HepG2 (cell line): ENCODE measurements around the gene USP5. TPM values are rescaled to one million over a fixed set of nuclear protein-coding genes. Genes with fewer than 3 reads are reported as not detected.

Experiments
- ATAC-seq: fragments of 200-7000 bp; cut with Tn5 transposase; 3 replicates; pipeline ENCODE4 v1.9.1; 2020; ENCODE audit warnings: mild to moderate bottlenecking, moderate library complexity
- BruUV-seq: library from RNA; stranded (reverse); fragments of 400-500 nt; replicated peaks from 2 replicates; lab custom pipeline; 2021; lab: Mats Ljungman, UMichigan
- CTCF ChIA-PET: fragments of 300-600 bp; formaldehyde crosslinking; extraction: SDS; loops from one replicate; lab custom pipeline; 2021; ENCODE audit warnings: low total read pairs, inconsistent platforms, low intra/inter-chr PET ratio; lab: Yijun Ruan, JAX
- POLR2A ChIA-PET: fragments of 350-600 bp; sonication (Branson Sonifier 250); formaldehyde crosslinking; loops from one replicate; lab custom pipeline; 2020; ENCODE audit warnings: antibody characterized with exemption, inconsistent platforms; lab: Yijun Ruan, JAX
- DNase-seq: peaks from one replicate; pipeline ENCODE4 v3.0.0-alpha.2; 2015; ENCODE audit warnings: low spot score
- FAIRE-seq: peaks from 3 replicates; lab custom pipeline; 2011; peaks lifted over from hg19 to GRCh38; lab: Jason Lieb, UNC
- H2AFZ ChIP-seq: one replicate; pipeline ENCODE4 v1.6.1; 2011; ENCODE audit warnings: low read length, inconsistent platforms
- H3K27ac ChIP-seq: fragments of 300-600 bp; 3 replicates; pipeline ENCODE4 v1.8.0; 2011; ENCODE audit warnings: mixed run types, mild to moderate bottlenecking, mixed read lengths, low read length, inconsistent platforms; ENCODE audit not compliant: insufficient read depth; ENCODE audit errors: extremely low read length
- H3K27me3 ChIP-seq, 2 experiments: fragments of 200-600 bp in 1 of 2; 2 replicates in 1 of 2; 3 replicates in 1 of 2; pipeline versions ENCODE4 v1.6.0 to v1.8.0; 2011; ENCODE audit warnings: low read length in 2 of 2, mild to moderate bottlenecking in 2 of 2, moderate library complexity in 2 of 2, inconsistent platforms in 1 of 2; ENCODE audit not compliant: insufficient read depth in 2 of 2, control insufficient read depth in 1 of 2
- H3K36me3 ChIP-seq, 2 experiments: fragments of 200-600 bp in 1 of 2; replicated peaks in 1 of 2; 2 replicates in 1 of 2; 3 replicates in 1 of 2; pipeline versions ENCODE4 v1.5.1 to v1.8.0; 2011; ENCODE audit warnings: low read length in 2 of 2, inconsistent platforms in 1 of 2; ENCODE audit not compliant: insufficient read depth in 2 of 2, control insufficient read depth in 1 of 2
- H3K4me1 ChIP-seq: 2 replicates; pipeline ENCODE4 v1.5.1; 2012; ENCODE audit warnings: low read length, inconsistent platforms; ENCODE audit not compliant: insufficient read depth
- H3K4me2 ChIP-seq: 2 replicates; pipeline ENCODE4 v1.6.0; 2011; ENCODE audit warnings: low read depth, low read length, inconsistent platforms
- H3K4me3 ChIP-seq, 3 experiments: fragments of 200-600 bp in 1 of 3; sonication (generic), shearing (Covaris generic) in 1 of 3; replicated peaks in 1 of 3; 2 replicates each; pipeline ENCODE4 v1.5.1; 2011 to 2016; ENCODE audit warnings: low read length in 3 of 3, inconsistent platforms in 2 of 3, low read depth in 2 of 3, mild to moderate bottlenecking in 2 of 3, control low read depth in 1 of 3, mixed read lengths in 1 of 3; ENCODE audit not compliant: insufficient read depth in 1 of 3
- H3K79me2 ChIP-seq: one replicate; pipeline ENCODE4 v1.6.1; 2011; ENCODE audit warnings: low read length, inconsistent platforms; ENCODE audit not compliant: insufficient read depth
- H3K9ac ChIP-seq: 2 replicates; pipeline ENCODE4 v1.6.0; 2011; ENCODE audit warnings: mild to moderate bottlenecking, low read depth, low read length, inconsistent platforms; ENCODE audit not compliant: insufficient read depth
- H3K9me3 ChIP-seq: 2 replicates; pipeline ENCODE4 v1.5.1; 2012; ENCODE audit warnings: mild to moderate bottlenecking, low read length
- H4K20me1 ChIP-seq: 2 replicates; pipeline ENCODE4 v1.6.0; 2011; ENCODE audit warnings: inconsistent platforms, mild to moderate bottlenecking, low read length, moderate library complexity; ENCODE audit not compliant: insufficient read depth
- DNMT1 ChIP-seq: sonication (generic); formaldehyde crosslinking; IDR thresholded peaks from 2 replicates; pipeline ENCODE4 v1.5.1; 2020; ENCODE audit warnings: mild to moderate bottlenecking, missing genetic modification reagents
- TBP ChIP-seq: sonication (generic); formaldehyde crosslinking; IDR thresholded peaks from 2 replicates; pipeline ENCODE4 v1.5.0; 2020; ENCODE audit warnings: missing genetic modification reagents
- U2AF1 ChIP-seq: fragments of 200-400 bp; formaldehyde crosslinking; optimal IDR thresholded peaks from 2 replicates; pipeline ENCODE3; 2017; ENCODE audit warnings: mild to moderate bottlenecking, low read depth, low read length
- ZNF543 ChIP-seq: sonication (generic); formaldehyde crosslinking; IDR thresholded peaks from 2 replicates; pipeline ENCODE4 v1.4.0; 2020; ENCODE audit warnings: mild to moderate bottlenecking, missing genetic modification reagents
- ZNF792 ChIP-seq: IDR thresholded peaks from 2 replicates; pipeline ENCODE4 v1.6.1; 2016
- WGBS: methylation state at CpG from one replicate; pipeline ENCODE4 v1.1.6; 2017; ENCODE audit warnings: low lambda C conversion rate; 5-methylcytosine and 5-hydroxymethylcytosine counted together
- in situ Hi-C: cut with HindIII; loops from 2 replicates; pipeline ENCODE4 v1.10.0; 2017; ENCODE audit warnings: low pct_unique_long_range_greater_than_20kb; ENCODE audit not compliant: extremely low pct_ligation_motif_present
- intact Hi-C: fragments of 100-400 bp; cut with micrococcal nuclease; formaldehyde crosslinking; loops from one replicate; pipeline ENCODE4 v1.10.0; 2022; ENCODE audit not compliant: unreplicated experiment
- polyA plus RNA-seq, 8 experiments: library from polyadenylated mRNA; depleted of rRNA in 3 of 8; stranded (reverse) in 7 of 8; unstranded in 1 of 8; fragments of >200 nt; fragmentation: Illumina TruSeq in 4 of 8; extraction: Trizol in 4 of 8; gene quantifications; 2 replicates each; pipeline versions ENCODE4 v1.2.1 to v1.2.3, GENCODE V29; 2011 to 2016; ENCODE audit warnings: low read depth in 4 of 8, missing spikeins in 1 of 8, mixed read lengths in 1 of 8; ENCODE audit not compliant: insufficient read depth in 1 of 8
- total RNA-seq, 5 experiments: library from RNA; depleted of rRNA; stranded (reverse); fragments of >200 nt; fragmentation: Illumina TruSeq; extraction: Trizol; gene quantifications; 2 replicates each; pipeline ENCODE4 v1.2.3, GENCODE V29; 2016; ENCODE audit warnings: low read depth in 1 of 5
- TF ChIP-seq, protein P1 (sequence below): sonication (generic); formaldehyde crosslinking; IDR thresholded peaks from 2 replicates; pipeline ENCODE4 v1.4.0; 2020; ENCODE audit warnings: missing genetic modification reagents, borderline replicate concordance
- TF ChIP-seq, protein P2 (sequence below): sonication (generic); formaldehyde crosslinking; IDR thresholded peaks from 2 replicates; pipeline ENCODE4 v1.4.0; 2020; ENCODE audit warnings: missing genetic modification reagents
- TF ChIP-seq, protein P3 (sequence below): sonication (generic); formaldehyde crosslinking; IDR thresholded peaks from 2 replicates; pipeline ENCODE4 v1.5.0; 2020; ENCODE audit warnings: missing genetic modification reagents
- TF ChIP-seq, protein P4 (sequence below), 2 experiments: IDR thresholded peaks; 2 replicates each; pipeline ENCODE4 v1.6.1; 2011 to 2012; ENCODE audit warnings: low read length in 2 of 2, borderline replicate concordance in 1 of 2, low read depth in 1 of 2, mild to moderate bottlenecking in 1 of 2, moderate library complexity in 1 of 2

USP5 gene
- total and polyA plus RNA-seq, 2 of the 13 experiments (the other 11 are each of a cell fraction or from before 2014, with no cell fraction given), result 39.6 to 56.0 TPM

DNA sequence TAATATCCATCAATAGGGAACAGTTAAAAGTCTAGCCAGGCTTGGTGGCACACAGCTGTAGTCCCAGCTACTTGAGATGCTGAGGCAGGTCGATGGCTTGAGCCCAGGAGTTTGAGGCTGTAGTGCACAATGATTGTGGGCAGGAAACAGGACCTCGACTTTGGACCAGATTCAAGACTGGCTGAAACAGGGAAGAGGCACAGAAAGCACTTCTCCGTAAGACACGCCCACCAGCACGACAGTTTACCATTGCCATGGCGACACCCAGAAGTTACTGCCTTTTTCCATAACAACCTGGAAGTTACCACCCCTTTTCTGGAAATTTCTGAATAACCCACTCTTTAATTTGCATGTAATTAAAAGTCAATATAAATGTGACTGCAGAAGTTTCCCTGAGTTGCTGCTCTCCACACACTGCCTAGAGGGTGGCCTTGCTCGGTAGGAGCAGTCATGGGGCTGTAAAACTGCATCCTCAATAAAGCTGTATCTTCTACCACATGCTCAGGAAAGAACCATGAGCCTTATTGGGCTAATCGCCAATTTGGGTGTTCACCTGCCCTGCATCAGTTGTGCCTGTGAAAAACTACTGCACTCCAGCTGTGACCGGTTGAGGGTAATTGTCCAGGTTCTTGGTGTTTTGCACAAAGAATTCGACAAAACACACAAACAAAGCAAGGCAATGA lies 48.0 kb downstream of the USP5 start (continued):
- TF ChIP-seq, protein P1, sequence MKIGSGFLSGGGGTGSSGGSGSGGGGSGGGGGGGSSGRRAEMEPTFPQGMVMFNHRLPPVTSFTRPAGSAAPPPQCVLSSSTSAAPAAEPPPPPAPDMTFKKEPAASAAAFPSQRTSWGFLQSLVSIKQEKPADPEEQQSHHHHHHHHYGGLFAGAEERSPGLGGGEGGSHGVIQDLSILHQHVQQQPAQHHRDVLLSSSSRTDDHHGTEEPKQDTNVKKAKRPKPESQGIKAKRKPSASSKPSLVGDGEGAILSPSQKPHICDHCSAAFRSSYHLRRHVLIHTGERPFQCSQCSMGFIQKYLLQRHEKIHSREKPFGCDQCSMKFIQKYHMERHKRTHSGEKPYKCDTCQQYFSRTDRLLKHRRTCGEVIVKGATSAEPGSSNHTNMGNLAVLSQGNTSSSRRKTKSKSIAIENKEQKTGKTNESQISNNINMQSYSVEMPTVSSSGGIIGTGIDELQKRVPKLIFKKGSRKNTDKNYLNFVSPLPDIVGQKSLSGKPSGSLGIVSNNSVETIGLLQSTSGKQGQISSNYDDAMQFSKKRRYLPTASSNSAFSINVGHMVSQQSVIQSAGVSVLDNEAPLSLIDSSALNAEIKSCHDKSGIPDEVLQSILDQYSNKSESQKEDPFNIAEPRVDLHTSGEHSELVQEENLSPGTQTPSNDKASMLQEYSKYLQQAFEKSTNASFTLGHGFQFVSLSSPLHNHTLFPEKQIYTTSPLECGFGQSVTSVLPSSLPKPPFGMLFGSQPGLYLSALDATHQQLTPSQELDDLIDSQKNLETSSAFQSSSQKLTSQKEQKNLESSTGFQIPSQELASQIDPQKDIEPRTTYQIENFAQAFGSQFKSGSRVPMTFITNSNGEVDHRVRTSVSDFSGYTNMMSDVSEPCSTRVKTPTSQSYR (CRISPR knock-in tag), result no peak
- no peak for TF ChIP-seq ZNF543 (CRISPR knock-in tag)
- no peak for TF ChIP-seq ZNF792 (CRISPR knock-in tag)
- TF ChIP-seq TBP (CRISPR knock-in tag), result no peak
- no peak for TF ChIP-seq DNMT1

DNA sequence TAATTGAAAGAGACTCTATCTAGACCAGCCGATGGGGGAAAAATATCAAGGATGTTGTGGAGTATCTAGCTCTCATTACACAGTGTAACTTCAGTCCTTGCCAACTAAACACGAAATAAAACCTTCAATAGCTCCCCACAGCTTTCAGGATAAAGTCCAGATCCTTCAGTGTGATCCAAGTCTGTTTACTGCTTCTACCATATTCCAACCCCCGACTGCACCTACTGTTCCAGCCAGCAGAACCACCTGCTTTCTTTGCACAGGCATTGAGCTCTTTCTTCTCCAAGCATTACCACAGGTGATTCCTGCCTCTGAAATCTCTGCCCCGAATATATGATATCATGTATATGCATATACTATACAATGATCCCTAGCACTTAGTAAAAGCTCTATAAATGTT lies 50.5 kb downstream of the USP5 start:
- TF ChIP-seq, protein P2, sequence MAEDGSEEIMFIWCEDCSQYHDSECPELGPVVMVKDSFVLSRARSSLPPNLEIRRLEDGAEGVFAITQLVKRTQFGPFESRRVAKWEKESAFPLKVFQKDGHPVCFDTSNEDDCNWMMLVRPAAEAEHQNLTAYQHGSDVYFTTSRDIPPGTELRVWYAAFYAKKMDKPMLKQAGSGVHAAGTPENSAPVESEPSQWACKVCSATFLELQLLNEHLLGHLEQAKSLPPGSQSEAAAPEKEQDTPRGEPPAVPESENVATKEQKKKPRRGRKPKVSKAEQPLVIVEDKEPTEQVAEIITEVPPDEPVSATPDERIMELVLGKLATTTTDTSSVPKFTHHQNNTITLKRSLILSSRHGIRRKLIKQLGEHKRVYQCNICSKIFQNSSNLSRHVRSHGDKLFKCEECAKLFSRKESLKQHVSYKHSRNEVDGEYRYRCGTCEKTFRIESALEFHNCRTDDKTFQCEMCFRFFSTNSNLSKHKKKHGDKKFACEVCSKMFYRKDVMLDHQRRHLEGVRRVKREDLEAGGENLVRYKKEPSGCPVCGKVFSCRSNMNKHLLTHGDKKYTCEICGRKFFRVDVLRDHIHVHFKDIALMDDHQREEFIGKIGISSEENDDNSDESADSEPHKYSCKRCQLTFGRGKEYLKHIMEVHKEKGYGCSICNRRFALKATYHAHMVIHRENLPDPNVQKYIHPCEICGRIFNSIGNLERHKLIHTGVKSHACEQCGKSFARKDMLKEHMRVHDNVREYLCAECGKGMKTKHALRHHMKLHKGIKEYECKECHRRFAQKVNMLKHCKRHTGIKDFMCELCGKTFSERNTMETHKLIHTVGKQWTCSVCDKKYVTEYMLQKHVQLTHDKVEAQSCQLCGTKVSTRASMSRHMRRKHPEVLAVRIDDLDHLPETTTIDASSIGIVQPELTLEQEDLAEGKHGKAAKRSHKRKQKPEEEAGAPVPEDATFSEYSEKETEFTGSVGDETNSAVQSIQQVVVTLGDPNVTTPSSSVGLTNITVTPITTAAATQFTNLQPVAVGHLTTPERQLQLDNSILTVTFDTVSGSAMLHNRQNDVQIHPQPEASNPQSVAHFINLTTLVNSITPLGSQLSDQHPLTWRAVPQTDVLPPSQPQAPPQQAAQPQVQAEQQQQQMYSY (CRISPR knock-in tag), result 0 out of 2 replicates have a peak, but pooled peaks have one; percentile 40
- TF ChIP-seq, protein P3, sequence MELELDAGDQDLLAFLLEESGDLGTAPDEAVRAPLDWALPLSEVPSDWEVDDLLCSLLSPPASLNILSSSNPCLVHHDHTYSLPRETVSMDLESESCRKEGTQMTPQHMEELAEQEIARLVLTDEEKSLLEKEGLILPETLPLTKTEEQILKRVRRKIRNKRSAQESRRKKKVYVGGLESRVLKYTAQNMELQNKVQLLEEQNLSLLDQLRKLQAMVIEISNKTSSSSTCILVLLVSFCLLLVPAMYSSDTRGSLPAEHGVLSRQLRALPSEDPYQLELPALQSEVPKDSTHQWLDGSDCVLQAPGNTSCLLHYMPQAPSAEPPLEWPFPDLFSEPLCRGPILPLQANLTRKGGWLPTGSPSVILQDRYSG, result no peak
- TF ChIP-seq U2AF1, result no peak
- TF ChIP-seq, protein P4, sequence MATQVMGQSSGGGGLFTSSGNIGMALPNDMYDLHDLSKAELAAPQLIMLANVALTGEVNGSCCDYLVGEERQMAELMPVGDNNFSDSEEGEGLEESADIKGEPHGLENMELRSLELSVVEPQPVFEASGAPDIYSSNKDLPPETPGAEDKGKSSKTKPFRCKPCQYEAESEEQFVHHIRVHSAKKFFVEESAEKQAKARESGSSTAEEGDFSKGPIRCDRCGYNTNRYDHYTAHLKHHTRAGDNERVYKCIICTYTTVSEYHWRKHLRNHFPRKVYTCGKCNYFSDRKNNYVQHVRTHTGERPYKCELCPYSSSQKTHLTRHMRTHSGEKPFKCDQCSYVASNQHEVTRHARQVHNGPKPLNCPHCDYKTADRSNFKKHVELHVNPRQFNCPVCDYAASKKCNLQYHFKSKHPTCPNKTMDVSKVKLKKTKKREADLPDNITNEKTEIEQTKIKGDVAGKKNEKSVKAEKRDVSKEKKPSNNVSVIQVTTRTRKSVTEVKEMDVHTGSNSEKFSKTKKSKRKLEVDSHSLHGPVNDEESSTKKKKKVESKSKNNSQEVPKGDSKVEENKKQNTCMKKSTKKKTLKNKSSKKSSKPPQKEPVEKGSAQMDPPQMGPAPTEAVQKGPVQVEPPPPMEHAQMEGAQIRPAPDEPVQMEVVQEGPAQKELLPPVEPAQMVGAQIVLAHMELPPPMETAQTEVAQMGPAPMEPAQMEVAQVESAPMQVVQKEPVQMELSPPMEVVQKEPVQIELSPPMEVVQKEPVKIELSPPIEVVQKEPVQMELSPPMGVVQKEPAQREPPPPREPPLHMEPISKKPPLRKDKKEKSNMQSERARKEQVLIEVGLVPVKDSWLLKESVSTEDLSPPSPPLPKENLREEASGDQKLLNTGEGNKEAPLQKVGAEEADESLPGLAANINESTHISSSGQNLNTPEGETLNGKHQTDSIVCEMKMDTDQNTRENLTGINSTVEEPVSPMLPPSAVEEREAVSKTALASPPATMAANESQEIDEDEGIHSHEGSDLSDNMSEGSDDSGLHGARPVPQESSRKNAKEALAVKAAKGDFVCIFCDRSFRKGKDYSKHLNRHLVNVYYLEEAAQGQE (IDR thresholded peaks at IDR 0.05; ENCODE audit: borderline replicate concordance in 1 of 2, low read depth in 1 of 2, low read length in 2 of 2), result no peak
- H3K27me3 ChIP-seq, result no peaks in the 10 kb centered on the region
- H3K27ac ChIP-seq, result no peak overlapping the region
- no peaks in the 10 kb centered on the region for H4K20me1 ChIP-seq
- BruUV-seq, result no TSS peak
- in situ Hi-C loops (no loop called here), intact Hi-C loops (no loop called here)
- H3K9me3 ChIP-seq, result no peaks in the 10 kb centered on the region
- no peaks in the 10 kb centered on the region for H3K79me2 ChIP-seq
- ATAC-seq, result no peak
- H3K4me3 ChIP-seq, result no peak overlapping the region
- H3K4me1 ChIP-seq, result peaks cover 66% of the 10 kb centered on the region
- WGBS, result 40% methylated on average over 4 of the region's 4 CpGs
- CTCF ChIA-PET, result no interaction called here
- no peak for DNase-seq
- H3K9ac ChIP-seq, result no peak overlapping the region
- no peak overlapping the region for H3K4me2 ChIP-seq
- H3K36me3 ChIP-seq, result no peaks in the 10 kb centered on the region
- H2AFZ ChIP-seq, result no peak overlapping the region
- no peak for FAIRE-seq
- POLR2A ChIA-PET, result interaction anchor here (1.1 to 3.1 kb wide), 5 partner anchors 11 to 41 kb away, joined by 3 to 12 read pairs (median 5); partner anchors contain the start of genes C12orf57, ENO2, RNU7-1 and SPSB2
